Prostate gland (tissue), 2 donors: ENCODE data around the gene NEO1. TPM values are rescaled to one million over a fixed set of nuclear protein-coding genes. Genes with fewer than 3 reads are reported as not detected.

Experiments used
- DNase-seq: peaks from one replicate; pipeline ENCODE4 v3.0.0-alpha.2; 2019; ENCODE audit warnings: low spot score
- H3K27ac ChIP-seq, 2 donors: fragments of 200-600 bp; sonication (generic); 2 replicates each; pipeline ENCODE4 v1.5.1; 2017 to 2019
- H3K27me3 ChIP-seq: fragments of 200-600 bp; sonication (generic); replicated peaks from 2 replicates; pipeline ENCODE4 v1.5.1; 2019; ENCODE audit not compliant: insufficient read depth
- H3K36me3 ChIP-seq, 2 donors: fragments of 200-600 bp; sonication (generic); 1 replicate in 1 of 2; 2 replicates in 1 of 2; pipeline versions ENCODE4 v1.5.1 to v1.8.1; 2017 to 2019
- H3K4me1 ChIP-seq: fragments of 200-600 bp; sonication (generic); replicated peaks from 2 replicates; pipeline ENCODE4 v1.5.1; 2019
- H3K4me3 ChIP-seq, 2 donors: fragments of 200-600 bp; sonication (generic); 2 replicates each; pipeline ENCODE4 v1.5.1; 2017 to 2019
- H3K9me3 ChIP-seq: fragments of 200-600 bp; sonication (generic); 2 replicates; pipeline ENCODE4 v1.5.1; 2017
- POLR2A ChIP-seq: fragments of 450-650 bp; IDR thresholded peaks from one replicate; pipeline ENCODE4 v1.6.1; 2016; ENCODE audit warnings: antibody characterized with exemption, mild to moderate bottlenecking
- POLR2AphosphoS5 ChIP-seq: sonication (generic); formaldehyde crosslinking; IDR thresholded peaks from one replicate; pipeline ENCODE4 v1.6.1; 2017; ENCODE audit warnings: antibody characterized with exemption
- WGBS: methylation state at CpG from one replicate; pipeline ENCODE4 v1.1.5; 2018; 5-methylcytosine and 5-hydroxymethylcytosine counted together
- intact Hi-C: fragments of 100-400 bp; cut with DNase I; formaldehyde crosslinking; loops from one replicate; pipeline ENCODE4 v1.14.2; 2022
- total RNA-seq, 2 donors: library from RNA; depleted of rRNA; stranded (reverse); fragments of >200 nt; gene quantifications; one replicate each; pipeline ENCODE4 v1.1.0, GENCODE V29; 2016
- TF ChIP-seq, protein P1 (sequence below), 4 experiments: fragments of 200-600 bp in 2 of 4; fragments of 450-650 bp in 2 of 4; sonication (generic) in 2 of 4; IDR thresholded peaks; 1 replicate in 3 of 4; 2 replicates in 1 of 4; pipeline ENCODE4 v1.5.1; 2016 to 2019; ENCODE audit warnings: antibody characterized with exemption in 4 of 4, mild to moderate bottlenecking in 2 of 4, moderate library complexity in 2 of 4

NEO1 gene
- total RNA-seq, 2 donors from 2014 or later, result 75.0 to 80.7 TPM

DNA sequence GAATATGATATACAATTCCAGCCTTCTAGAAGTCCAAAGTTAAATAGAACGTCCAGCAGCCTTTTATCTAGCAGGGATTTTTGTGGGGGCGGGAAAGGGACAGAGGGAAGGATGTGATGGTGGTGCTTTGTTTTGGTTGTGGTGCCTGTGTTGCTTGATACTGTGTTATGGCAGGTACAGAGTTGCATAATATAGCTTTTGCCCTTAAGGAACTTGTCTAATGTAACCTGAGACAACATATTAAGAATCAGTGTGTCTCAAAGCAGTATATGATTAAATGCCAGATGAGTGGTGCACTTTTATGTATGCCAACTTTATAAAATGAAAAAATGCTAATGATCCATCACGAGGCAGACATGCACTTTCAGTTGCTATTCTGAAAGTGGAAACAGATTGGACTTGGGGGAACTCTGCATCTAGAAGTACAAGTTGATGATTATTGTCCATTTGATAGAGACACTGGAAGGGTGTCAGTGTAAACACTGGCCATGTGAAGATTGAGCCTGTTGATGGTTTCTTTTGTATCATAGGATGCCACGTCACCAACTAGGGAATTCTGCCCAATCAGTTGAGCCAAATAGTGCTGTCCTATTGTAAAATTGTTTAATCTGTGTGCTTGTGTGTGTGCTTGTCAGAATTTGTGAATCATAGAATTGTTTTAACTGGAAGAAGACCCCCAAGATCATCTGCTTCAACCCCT, 23.0 kb downstream of the NEO1 start:
- peaks cover 14% of the 10 kb centered on the region for H3K4me1 ChIP-seq

DNA sequence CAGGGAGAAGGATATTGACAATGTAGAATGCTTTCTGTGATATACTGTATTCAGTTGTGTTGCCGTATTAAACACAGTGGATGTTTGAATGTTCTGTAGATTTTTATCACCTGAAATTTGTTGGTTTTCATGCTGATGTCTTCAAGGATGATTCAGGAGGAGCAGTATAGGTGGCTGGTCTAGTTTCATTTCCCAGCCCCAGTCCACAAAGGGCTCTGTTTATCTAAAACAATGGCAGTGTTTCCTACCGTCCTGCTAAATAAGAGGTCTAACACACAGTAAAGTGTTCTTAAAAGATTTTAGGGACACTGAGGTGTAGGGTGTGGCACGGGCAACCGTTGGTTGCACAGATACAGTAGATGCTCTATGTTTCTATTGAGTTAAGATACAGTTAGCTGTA, 26.0 kb downstream of the NEO1 start:
- 41% methylated on average over 4 of the region's 4 CpGs for WGBS
- intact Hi-C loops, result no loop called here
- H3K27ac ChIP-seq, result no peak overlapping the region
- no peaks in the 10 kb centered on the region for H3K9me3 ChIP-seq
- H3K27me3 ChIP-seq, result no peaks in the 10 kb centered on the region
- no peaks in the 10 kb centered on the region for H3K36me3 ChIP-seq
- no peak for TF ChIP-seq POLR2AphosphoS5
- no peak for TF ChIP-seq POLR2A
- TF ChIP-seq, protein P1, sequence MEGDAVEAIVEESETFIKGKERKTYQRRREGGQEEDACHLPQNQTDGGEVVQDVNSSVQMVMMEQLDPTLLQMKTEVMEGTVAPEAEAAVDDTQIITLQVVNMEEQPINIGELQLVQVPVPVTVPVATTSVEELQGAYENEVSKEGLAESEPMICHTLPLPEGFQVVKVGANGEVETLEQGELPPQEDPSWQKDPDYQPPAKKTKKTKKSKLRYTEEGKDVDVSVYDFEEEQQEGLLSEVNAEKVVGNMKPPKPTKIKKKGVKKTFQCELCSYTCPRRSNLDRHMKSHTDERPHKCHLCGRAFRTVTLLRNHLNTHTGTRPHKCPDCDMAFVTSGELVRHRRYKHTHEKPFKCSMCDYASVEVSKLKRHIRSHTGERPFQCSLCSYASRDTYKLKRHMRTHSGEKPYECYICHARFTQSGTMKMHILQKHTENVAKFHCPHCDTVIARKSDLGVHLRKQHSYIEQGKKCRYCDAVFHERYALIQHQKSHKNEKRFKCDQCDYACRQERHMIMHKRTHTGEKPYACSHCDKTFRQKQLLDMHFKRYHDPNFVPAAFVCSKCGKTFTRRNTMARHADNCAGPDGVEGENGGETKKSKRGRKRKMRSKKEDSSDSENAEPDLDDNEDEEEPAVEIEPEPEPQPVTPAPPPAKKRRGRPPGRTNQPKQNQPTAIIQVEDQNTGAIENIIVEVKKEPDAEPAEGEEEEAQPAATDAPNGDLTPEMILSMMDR (IDR thresholded peaks at IDR 0.05), result no peak
- peaks cover 14% of the 10 kb centered on the region for H3K4me1 ChIP-seq
- no peak overlapping the region for H3K4me3 ChIP-seq
- DNase-seq, result no peak

More for the DNA sequence above, 23.0 kb downstream of the NEO1 start:
- no peak for DNase-seq
- 28% methylated on average over 4 of the region's 4 CpGs for WGBS
- Histone ChIP-seq H3K27me3 (no peaks in the 10 kb centered on the region), H3K36me3 (no peaks in the 10 kb centered on the region), H3K9me3 (no peaks in the 10 kb centered on the region), H3K4me3 (no peak overlapping the region), H3K27ac (no peak overlapping the region)
- intact Hi-C loops, result no loop called here
- peak; percentile 3 for TF ChIP-seq POLR2AphosphoS5
- TF ChIP-seq, protein P1 (IDR thresholded peaks at IDR 0.05), result no peak
- TF ChIP-seq POLR2A, result no peak

DNA sequence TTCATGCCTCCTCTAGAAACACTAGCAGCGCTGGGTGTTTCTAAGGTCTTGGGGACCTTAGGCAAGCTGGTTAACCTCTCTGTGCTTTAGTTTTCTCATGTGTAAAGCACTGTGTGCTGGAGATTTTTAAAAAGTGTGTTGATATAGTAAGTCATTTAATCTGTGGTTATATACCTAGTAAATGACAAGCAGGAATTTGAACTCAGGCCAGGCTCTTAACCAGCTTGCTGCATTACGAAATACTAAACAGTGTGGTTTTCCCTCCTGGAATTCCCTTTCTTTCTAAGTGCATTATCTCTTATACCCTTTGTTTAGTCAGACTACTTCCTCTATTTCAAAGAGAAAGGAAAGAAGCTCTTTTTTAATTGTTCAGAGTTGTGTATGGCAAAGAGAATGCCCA, 26.5 kb downstream of the NEO1 start:
- H3K9me3 ChIP-seq, result no peaks in the 10 kb centered on the region
- peaks cover 14% of the 10 kb centered on the region for H3K4me1 ChIP-seq
- H3K27ac ChIP-seq, result peak overlapping the region in 1 of 2 donors; percentile 6
- H3K36me3 ChIP-seq, result no peaks in the 10 kb centered on the region
- 39% methylated on average over 2 of the region's 2 CpGs for WGBS
- intact Hi-C loops, result no loop called here
- no peaks in the 10 kb centered on the region for H3K27me3 ChIP-seq
- H3K4me3 ChIP-seq, result no peak overlapping the region
- peak; percentile 80 for DNase-seq
- TF ChIP-seq POLR2AphosphoS5 (peak; percentile 82), POLR2A (no peak)
- TF ChIP-seq, protein P1 (IDR thresholded peaks at IDR 0.05), result no peak

DNA sequence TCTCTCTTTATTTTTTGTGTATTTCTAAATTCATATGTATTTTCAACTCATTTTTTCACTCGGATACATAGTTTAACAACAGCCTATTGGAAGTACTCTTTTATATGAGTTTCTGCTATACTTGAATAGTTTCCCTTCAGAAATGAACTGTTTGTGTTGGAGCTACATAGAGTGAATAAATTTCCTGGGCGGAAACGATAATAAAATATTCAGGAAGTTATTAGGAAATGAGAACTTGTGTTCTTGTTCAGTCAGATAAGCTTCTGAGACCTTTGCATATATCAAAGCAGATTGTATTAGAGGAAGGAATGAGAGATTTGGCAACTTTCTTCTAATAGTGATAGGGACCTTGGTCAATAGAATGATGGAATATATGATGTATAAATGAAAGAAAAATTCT, 27.3 kb downstream of the NEO1 start:
- no peaks in the 10 kb centered on the region for H3K9me3 ChIP-seq
- H3K4me1 ChIP-seq, result peaks cover 14% of the 10 kb centered on the region
- intact Hi-C loops, result no loop called here
- TF ChIP-seq, protein P1 (IDR thresholded peaks at IDR 0.05), result no peak
- TF ChIP-seq POLR2A (no peak), POLR2AphosphoS5 (no peak)
- no peak overlapping the region for H3K27ac ChIP-seq
- H3K4me3 ChIP-seq, result no peak overlapping the region
- WGBS, result 57% methylated on average over 3 of the region's 3 CpGs
- no peaks in the 10 kb centered on the region for H3K36me3 ChIP-seq
- DNase-seq, result no peak
- no peaks in the 10 kb centered on the region for H3K27me3 ChIP-seq
